Activated CD8-positive, alpha-beta memory T cell treated with anti-CD3 and anti-CD28 coated beads, Interleukin-2, amount 50 U/mL, for 24 hours (primary cell): ENCODE measurements around the gene CHGA.

Experiments
- DNase-seq: peaks from one replicate; pipeline ENCODE4 v3.0.0-alpha.2; 2020; ENCODE audit errors: extremely low read depth

Gene CHGA

GRCh38 chr14:92930737-92931602, 8.0 kb downstream of the CHGA start:
- no peak for DNase-seq

- no peak for DNase-seq
Measured at GRCh38 chr14:92931681-92932447, 8.9 kb downstream of the CHGA start.

- no peak for DNase-seq
Measured at GRCh38 chr14:92932448-92933395, 9.8 kb downstream of the CHGA start.

GRCh38 chr14:92933481-92933880, 10.5 kb downstream of the CHGA start:
- no peak for DNase-seq

GRCh38 chr14:92934196-92935085, 11.5 kb downstream of the CHGA start:
- DNase-seq: no peak

- no peak for DNase-seq
Measured at GRCh38 chr14:92935446-92935845, 12.5 kb downstream of the CHGA start.

- no peak for DNase-seq
Measured at GRCh38 chr14:92936085-92936484, 13.1 kb downstream of the CHGA start.

GRCh38 chr14:92937051-92937937, 14.3 kb downstream of the CHGA start:
- DNase-seq: no peak

GRCh38 chr14:92938235-92938875, 15.4 kb downstream of the CHGA start:
- DNase-seq: no peak

GRCh38 chr14:92938890-92939671, 16.1 kb downstream of the CHGA start:
- DNase-seq: no peak

- DNase-seq: no peak
Measured at GRCh38 chr14:92939699-92940098, 16.7 kb downstream of the CHGA start.

GRCh38 chr14:92940543-92940942, 17.6 kb downstream of the CHGA start:
- DNase-seq: no peak

- no peak for DNase-seq
Measured at GRCh38 chr14:92941531-92941930, 18.6 kb downstream of the CHGA start.

- DNase-seq: no peak
Measured at GRCh38 chr14:92942136-92942535, 19.2 kb downstream of the CHGA start.

- no peak for DNase-seq
Measured at GRCh38 chr14:92942576-92942975, 19.6 kb downstream of the CHGA start.

- no peak for DNase-seq
Measured at GRCh38 chr14:92942976-92943710, 20.2 kb downstream of the CHGA start.

- no peak for DNase-seq
Measured at GRCh38 chr14:92943855-92944570, 21.1 kb downstream of the CHGA start.
